Measurements from ENCODE around the gene ELAVL2.

The ELAVL2 gene

GRCh38 chr9:23826120-23826629 lies at the start of gene ELAVL2:
Gene ELAVL2, minus strand, starts transcription at chr9:23826240. Its CDS starts 64,006 bp downstream, at chr9:23762234.
- no peak for DNase-seq (ENCODE audit: low spot score)

- no peak for DNase-seq (ENCODE audit: low spot score)
Measured at GRCh38 chr9:23858234-23858633, 32.2 kb upstream of the ELAVL2 start.

- no peak for DNase-seq (ENCODE audit: low spot score)
Measured at GRCh38 chr9:23855873-23856604, 30.0 kb upstream of the ELAVL2 start.

- DNase-seq (ENCODE audit: low spot score) = no peak
Measured at GRCh38 chr9:23850690-23851629, 24.9 kb upstream of the ELAVL2 start.

GRCh38 chr9:23850242-23850689 lies 24.2 kb upstream of the ELAVL2 start:
- DNase-seq (ENCODE audit: low spot score) = no peak

GRCh38 chr9:23849379-23850035 lies 23.5 kb upstream of the ELAVL2 start:
- no peak for DNase-seq (ENCODE audit: low spot score)

GRCh38 chr9:23842565-23843129 lies 16.6 kb upstream of the ELAVL2 start:
- DNase-seq (ENCODE audit: low spot score) = no peak

- no peak for DNase-seq (ENCODE audit: low spot score)
Measured at GRCh38 chr9:23841304-23841703, 15.3 kb upstream of the ELAVL2 start.

GRCh38 chr9:23837038-23837437 lies 11.0 kb upstream of the ELAVL2 start:
- DNase-seq (ENCODE audit: low spot score) = no peak

GRCh38 chr9:23830929-23831730 lies 5.1 kb upstream of the ELAVL2 start:
- no peak for DNase-seq (ENCODE audit: low spot score)

GRCh38 chr9:23830476-23830805 lies 4.4 kb upstream of the ELAVL2 start:
- no peak for DNase-seq (ENCODE audit: low spot score)

GRCh38 chr9:23829580-23830475 lies 3.8 kb upstream of the ELAVL2 start:
- DNase-seq (ENCODE audit: low spot score) = peak; percentile 20

- DNase-seq (ENCODE audit: low spot score) = no peak
Measured at GRCh38 chr9:23825700-23826099, 340 bp downstream of the ELAVL2 start.

GRCh38 chr9:23824830-23825591 lies 1.0 kb downstream of the ELAVL2 start:
- DNase-seq (ENCODE audit: low spot score) = no peak

- DNase-seq (ENCODE audit: low spot score) = no peak
Measured at GRCh38 chr9:23823986-23824829, 1.8 kb downstream of the ELAVL2 start.

GRCh38 chr9:23823269-23823668 lies 2.8 kb downstream of the ELAVL2 start:
- DNase-seq (ENCODE audit: low spot score) = no peak

- no peak for DNase-seq (ENCODE audit: low spot score)
Measured at GRCh38 chr9:23822261-23823169, 3.5 kb downstream of the ELAVL2 start.
